Endometrial microvascular endothelial cells (primary cell): Measurements from ENCODE around the gene GSDME. TPM values are rescaled to one million over a fixed set of nuclear protein-coding genes. Genes with fewer than 3 reads are reported as not detected.

Experiments
- in situ Hi-C: cut with HindIII; loops from 2 replicates; pipeline ENCODE4 v1.10.0; 2017; ENCODE audit warnings: low sequenced_read_pairs, low pct_unique_long_range_greater_than_20kb; ENCODE audit errors: inconsistent ontology term
- total RNA-seq: library from RNA; depleted of rRNA; stranded (reverse); fragments of >200 nt; gene quantifications from one replicate; pipeline ENCODE4 v1.2.3, GENCODE V29; 2015; ENCODE audit errors: inconsistent ontology term

Gene GSDME
- total RNA-seq, 1 donor from 2014 or later: 46.1 TPM

DNA sequence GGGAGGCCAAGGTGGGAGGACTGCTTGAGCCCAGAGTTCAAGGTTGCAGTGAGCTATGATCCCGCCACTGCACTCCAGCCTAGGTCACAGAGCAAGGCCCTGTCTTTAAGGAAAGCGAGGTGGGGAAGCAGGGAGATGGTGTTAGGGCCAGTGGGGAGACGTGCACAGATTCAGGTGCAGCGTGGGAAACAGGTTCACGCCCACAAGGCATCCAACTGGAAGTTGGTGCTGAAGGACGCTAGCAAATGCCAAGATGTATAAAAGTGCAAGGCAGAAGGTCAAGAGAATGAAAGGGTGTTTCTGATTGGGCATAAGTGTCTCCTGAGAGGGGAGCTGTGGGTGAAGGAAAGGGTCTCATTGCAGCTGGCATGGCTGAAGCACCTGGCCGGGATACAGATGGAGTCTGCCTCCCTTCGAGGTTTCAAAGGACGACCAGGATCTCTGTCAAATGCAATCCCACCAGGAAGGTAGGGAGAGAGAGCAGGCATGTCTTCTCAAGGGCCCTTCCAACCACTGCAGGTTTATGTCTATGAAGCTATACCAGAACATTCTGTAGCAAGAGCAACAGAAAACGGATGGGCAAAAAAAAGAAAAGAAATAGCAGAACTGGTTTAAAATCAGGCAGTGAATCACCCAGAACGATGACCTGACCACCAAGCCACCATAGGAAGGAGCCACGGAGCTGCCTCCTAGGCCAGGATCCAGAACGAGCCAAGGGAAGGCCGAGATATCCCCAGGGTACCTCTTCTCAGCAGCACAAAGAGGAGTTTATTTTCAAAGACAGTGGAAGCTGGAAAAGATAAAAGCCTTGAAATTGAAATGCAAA, 43.2 kb downstream of the GSDME start:
- in situ Hi-C loops: no loop called here

GRCh38 chr7:24713039-24713793, 44.0 kb downstream of the GSDME start:
- in situ Hi-C loops: no loop called here

DNA sequence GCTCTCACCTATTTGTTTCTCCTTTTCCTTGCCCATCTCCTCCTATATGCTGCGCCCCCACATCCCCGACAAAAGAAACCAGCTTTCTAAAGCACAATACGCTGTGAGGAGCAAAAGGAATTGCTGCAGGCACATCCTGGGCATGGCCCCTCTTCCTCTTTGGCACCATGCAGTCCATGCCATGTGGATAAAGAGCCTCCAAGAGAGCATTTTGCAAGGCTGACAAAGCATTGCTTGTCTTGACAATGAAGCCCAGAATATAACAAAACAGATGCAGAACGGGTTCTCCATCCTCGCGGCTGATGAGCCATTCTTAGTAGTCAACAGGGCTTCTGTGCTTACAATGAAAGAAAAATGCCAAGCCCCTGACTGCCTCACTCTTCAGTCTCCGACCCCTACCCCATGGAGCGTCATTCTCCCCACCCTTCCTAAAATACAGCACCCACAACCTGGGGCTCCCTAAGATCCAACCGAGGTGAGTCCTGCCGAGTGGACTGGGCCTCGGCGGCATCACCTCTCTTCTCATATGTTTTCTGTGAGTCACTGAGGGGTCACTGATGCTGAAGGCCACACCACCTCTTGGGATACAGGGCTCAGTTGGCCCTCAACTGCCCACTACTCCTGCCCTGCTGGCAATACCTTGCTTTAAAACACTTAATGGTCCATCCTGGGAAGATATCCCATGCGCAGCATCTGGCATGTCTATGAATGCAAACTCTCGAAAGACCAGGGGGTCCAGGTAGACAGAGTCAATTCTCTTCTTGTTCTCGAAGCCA, 47.5 kb downstream of the GSDME start:
- in situ Hi-C loops: no loop called here

DNA sequence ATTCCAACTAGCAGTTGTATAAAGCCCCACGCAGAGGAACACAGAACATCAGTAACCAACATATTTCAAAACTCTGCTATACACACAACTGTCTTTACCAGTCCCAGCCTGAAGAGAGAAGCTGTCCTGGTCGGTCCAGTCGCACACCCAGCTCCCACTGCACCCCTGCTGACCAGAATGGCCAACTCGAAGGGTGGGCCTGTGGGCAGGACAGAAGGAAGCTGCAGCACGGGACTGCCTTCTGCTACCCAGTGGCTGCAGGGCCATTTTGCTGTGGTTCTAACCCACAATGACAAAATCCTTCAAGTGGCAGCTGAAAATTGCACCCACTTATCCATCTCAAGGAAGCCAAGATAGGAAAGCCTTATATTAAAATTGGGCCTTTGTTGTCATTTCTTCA, 48.2 kb downstream of the GSDME start:
- in situ Hi-C loops: no loop called here

- in situ Hi-C loops: no loop called here
Measured at GRCh38 chr7:24707988-24708615, 49.2 kb downstream of the GSDME start.

GRCh38 chr7:24706211-24707170, 50.8 kb downstream of the GSDME start:
- in situ Hi-C loops: no loop called here

GRCh38 chr7:24705461-24705954, 51.8 kb downstream of the GSDME start:
- in situ Hi-C loops: no loop called here

GRCh38 chr7:24704311-24704710, 53.0 kb downstream of the GSDME start:
- in situ Hi-C loops: no loop called here

DNA sequence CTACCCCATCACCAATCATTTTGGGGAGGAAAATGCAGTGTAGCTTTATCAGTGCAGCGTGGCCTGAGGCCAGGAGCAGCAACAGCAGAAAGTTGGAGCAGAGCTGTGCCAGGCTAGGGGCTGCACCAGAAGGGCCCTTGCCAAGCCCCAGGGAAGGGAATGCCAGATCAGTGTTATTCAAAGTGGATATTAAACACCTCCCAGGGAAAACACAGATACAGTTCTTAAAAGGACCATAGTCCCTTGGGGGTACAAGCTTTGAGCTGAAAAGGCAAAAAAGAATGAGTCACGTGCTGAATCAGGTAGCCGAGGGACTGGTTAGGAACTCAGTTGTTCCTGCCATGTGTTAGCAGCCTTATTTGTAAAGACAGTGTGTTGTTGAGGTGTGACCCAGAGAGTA, 54.0 kb downstream of the GSDME start:
- in situ Hi-C loops: no loop called here

DNA sequence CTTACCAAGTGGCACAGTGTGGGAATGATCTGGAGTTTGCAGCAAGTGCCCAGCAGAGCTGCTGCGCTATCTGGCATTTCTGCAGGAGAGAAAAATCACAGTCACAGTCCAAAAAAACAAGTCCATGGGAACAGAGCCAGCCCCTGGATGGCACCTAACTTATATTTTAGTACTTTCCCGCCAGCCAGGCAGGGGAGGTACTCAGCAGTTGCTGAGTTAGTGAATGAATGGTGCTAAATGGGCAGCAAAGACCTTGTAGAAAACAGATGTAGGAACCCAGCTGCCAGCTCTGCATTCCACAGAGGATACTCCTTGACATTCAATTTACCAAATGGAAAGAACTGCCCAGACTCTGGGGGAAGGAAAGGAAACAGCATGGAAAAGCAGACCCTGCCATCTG, 54.5 kb downstream of the GSDME start:
- in situ Hi-C loops: no loop called here

- in situ Hi-C loops: no loop called here
Measured at GRCh38 chr7:24701261-24702235, 55.7 kb downstream of the GSDME start.

DNA sequence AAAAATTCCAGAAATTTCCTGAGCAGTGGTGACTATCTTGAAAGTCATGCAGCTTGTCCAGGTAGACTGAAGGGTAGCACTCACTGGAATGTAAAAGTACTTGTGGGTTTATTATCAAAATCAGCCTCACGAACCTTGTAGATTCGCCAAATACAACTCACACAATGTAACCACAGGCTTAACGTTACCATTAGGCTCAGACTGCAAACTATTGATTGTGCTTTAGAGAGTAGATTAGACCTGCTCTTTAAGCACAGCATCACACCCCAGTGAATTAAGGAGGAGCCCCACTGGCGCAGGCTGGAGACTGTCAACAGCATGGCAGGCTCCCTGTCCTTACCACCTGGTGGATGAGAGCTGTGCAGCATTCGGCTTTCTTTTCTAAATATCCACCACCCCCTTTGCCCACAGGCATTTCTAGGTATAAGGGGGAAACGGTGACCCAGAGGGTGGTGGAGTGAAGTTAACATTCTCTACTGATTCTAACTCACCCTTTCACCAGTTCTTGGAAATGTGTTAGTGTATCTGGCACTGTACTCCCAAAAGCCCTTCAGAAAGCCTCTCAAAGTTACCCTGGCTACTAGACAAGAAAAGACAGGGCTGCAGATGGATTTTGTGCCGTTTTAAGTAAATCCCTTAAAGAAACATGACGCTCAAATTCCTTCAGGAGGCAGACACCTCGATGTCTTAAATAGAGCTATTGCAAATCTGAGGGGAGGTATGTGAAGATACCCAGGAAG, 56.6 kb downstream of the GSDME start:
- in situ Hi-C loops: no loop called here

DNA sequence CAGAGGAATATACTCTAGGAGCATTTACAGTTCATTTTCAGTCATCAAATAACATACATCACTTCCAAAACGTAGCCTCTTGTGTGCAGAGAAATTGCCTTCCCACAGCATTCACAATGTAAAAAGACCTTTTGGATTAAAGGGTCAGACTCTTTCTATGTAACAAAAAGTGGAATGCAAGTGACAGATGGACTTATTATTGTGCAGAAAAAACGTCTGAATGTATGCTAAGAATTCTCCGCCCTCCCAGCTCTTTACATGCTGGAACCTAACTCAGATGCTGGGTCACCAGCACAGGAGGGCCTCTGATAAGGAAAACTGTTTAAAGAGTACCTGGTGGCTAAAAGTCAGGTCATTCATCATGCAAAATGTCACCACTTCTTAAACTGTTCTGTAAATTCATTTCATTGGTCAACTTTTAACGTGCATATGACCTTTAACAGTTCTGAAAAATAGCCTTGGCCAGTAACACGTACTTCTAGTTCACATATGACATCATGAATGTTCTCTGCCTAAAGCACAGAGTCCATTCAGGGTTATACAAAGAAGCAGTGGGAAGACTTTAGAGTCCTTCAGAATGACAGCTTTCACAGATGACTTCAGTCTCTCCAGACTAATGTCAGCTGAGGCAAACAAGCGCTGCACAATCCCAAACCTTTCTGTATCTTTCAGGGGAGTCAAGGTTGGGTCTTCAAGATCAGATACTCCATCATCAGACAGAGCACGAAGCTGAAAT, 58.6 kb downstream of the GSDME start:
- in situ Hi-C loops: no loop called here

DNA sequence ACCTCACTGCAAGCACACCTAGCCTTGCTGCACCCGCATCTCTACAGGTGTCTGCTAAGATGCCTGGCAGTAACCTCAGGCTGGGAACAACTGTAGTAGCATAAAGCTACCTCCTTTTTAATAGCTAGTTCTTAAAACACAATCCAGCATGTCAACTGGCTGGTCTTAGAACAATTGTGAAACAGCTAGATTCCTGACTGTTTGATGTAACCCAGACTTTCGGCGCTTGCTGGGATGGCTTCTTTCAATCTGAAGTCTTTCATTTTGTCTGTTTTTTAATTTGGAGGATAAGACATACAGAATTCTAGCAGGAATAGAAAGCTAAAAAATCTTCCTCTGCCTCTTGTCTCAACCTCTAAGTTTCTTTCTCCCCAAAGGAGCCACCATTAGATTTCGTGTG, 59.8 kb downstream of the GSDME start:
- in situ Hi-C loops: no loop called here

DNA sequence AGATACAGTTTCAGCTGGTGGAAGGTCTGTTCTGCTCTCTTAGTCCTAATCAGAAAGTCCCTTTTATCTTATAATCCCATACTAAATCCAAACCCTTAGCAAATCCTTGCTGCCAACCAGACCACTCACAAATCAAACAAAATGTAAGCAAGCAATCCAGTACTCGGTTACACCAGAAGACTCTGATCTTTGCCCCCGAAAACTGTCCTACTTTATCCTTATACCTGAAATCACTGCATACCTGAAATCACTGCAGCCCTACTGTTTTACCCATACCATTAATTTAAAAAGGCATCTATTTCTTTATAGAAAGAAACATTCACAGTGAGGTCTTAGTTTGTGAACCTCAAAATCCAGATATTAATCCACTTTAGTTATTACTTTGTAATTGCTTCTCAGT, 64.7 kb downstream of the GSDME start:
- in situ Hi-C loops: no loop called here

DNA sequence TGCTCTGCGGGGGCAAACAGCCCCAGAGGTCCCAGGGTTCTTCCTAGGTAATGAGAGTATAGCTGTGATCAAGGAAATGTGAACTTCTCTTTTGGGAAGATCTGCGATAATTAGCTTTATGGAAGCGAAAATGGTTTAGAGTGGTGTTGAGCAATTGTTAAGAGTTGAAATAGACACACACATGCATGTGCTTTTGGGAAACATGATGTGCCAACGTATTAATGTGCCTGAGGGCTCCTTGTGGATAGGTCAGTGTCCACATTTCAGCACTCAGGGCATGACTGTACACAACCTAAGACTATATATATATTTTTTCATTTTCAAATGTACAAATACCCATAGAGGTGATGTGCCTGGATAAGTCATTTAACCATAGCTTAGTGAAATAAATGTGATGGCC, 67.0 kb downstream of the GSDME start:
- in situ Hi-C loops: no loop called here
